BE2C (cell line): ENCODE data around the gene TMEM156.
"Not testable (repeated sequence)": the region's sequence is repeated elsewhere in the genome, so short reads cannot be mapped to it uniquely, and the experiment has no call there.

Experiments used
- DNase-seq: peaks from one replicate; pipeline ENCODE4 v3.0.0-alpha.2; 2020
- H3K27me3 ChIP-seq: fragments of 250-450 bp; sonication (Bioruptor Pico); 2 replicates; pipeline ENCODE4 v1.5.1; 2020; ENCODE audit warnings: mild to moderate bottlenecking
- H3K36me3 ChIP-seq: fragments of 250-450 bp; sonication (Bioruptor Pico); 2 replicates; pipeline ENCODE4 v1.5.1; 2020; ENCODE audit warnings: mild to moderate bottlenecking
- H3K4me1 ChIP-seq: fragments of 250-450 bp; sonication (Bioruptor Pico); 2 replicates; pipeline ENCODE4 v1.5.1; 2020
- H3K4me3 ChIP-seq: 2 replicates; pipeline ENCODE4 v1.5.1; 2011; ENCODE audit warnings: low read depth, low read length
- H3K9me3 ChIP-seq: fragments of 250-450 bp; sonication (Bioruptor Pico); 2 replicates; pipeline ENCODE4 v1.5.1; 2020
- TF ChIP-seq, protein P1 (sequence below): IDR thresholded peaks from 2 replicates; pipeline ENCODE4 v1.5.1; 2012; ENCODE audit warnings: mild to moderate bottlenecking, low read depth, low read length

TMEM156 gene

DNA sequence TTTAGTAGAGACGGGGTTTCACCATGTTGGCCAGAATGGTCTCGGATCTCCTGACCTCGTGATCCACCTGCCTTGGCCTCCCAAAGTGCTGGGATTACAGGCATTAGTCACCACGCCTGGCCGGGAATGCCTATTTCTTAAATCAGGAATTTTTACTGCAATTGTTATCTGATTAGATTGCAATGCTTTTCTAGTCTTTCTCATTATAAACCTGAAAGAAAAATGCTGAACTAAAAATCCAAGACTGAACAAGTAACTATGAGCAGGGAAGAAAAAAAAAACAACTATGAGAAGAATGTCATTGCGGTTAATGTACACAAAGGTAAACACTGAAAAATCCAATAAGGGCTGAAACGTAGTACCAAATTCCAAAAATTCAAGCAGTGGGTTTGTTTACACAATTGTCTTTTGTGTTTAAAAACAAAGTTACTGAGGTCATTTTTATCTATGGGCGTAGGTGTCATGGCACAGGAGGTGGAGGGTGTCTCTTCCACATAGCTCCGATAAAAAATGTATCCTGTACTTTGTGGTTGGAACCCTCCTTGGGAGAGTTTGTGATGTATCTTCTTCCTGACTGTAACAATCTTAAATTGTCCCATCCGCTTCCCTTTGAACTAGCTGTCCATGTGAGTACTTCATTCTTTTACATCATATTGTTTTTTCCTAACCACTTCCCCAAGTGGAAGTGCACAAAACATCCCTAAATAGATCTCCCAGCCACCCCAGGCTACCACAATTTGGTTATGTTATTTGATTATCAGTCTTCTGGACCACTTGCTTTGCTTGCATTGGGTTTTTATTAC lies 11.1 kb upstream of the TMEM156 start:
- DNase-seq = no peak
- Histone ChIP-seq H3K27me3 (no peaks in the 10 kb centered on the region), H3K9me3 (no peaks in the 10 kb centered on the region), H3K4me3 (peak overlapping the region; percentile 72), H3K4me1 (peaks cover 6% of the 10 kb centered on the region), H3K36me3 (no peaks in the 10 kb centered on the region)
- TF ChIP-seq, protein P1, sequence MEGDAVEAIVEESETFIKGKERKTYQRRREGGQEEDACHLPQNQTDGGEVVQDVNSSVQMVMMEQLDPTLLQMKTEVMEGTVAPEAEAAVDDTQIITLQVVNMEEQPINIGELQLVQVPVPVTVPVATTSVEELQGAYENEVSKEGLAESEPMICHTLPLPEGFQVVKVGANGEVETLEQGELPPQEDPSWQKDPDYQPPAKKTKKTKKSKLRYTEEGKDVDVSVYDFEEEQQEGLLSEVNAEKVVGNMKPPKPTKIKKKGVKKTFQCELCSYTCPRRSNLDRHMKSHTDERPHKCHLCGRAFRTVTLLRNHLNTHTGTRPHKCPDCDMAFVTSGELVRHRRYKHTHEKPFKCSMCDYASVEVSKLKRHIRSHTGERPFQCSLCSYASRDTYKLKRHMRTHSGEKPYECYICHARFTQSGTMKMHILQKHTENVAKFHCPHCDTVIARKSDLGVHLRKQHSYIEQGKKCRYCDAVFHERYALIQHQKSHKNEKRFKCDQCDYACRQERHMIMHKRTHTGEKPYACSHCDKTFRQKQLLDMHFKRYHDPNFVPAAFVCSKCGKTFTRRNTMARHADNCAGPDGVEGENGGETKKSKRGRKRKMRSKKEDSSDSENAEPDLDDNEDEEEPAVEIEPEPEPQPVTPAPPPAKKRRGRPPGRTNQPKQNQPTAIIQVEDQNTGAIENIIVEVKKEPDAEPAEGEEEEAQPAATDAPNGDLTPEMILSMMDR = no peak

DNA sequence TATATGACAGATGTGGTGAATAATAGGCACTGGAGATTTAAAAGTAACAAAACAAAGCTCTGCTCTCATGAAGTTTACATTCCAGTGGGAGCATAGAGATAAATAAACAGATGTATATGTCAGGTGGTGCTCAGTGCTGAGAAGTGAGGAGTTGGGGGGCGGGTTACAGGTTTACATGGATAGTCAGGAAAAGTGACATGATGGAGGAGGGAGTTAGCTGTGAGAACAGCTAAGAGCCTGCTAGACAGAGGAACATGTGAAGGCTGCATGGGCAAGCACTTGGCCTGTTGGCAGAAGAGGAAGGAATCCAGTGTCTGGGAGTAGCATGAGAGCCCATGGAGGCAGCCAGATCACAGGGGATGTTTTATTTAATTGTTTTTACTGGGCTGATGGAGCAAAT lies 10.2 kb upstream of the TMEM156 start:
- no peak overlapping the region for H3K4me3 ChIP-seq
- no peak for DNase-seq
- no peaks in the 10 kb centered on the region for H3K27me3 ChIP-seq
- H3K9me3 ChIP-seq = no peaks in the 10 kb centered on the region
- no peaks in the 10 kb centered on the region for H3K36me3 ChIP-seq
- peaks cover 6% of the 10 kb centered on the region for H3K4me1 ChIP-seq
- TF ChIP-seq, protein P1 = no peak

DNA sequence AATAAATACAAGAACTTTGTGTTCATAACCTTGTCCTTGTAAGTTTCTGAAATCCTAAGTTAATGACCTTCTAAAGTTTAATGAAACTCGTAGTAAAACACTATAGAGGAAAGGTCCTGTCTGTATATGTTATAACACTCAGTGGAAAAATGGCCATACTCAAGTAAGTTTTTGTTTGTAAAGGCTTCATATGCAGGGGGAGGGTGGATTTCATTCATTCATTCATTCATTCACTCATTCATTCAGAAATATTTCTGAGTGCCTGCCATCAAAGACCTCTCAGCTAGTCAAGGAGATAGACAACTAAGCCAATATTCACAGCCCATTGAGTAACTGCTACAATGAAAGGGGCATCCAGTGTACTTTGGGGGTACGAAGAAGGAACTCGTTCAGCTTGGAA lies 6.9 kb upstream of the TMEM156 start:
- Histone ChIP-seq H3K4me1 (peaks cover 6% of the 10 kb centered on the region), H3K4me3 (no peak overlapping the region), H3K27me3 (no peaks in the 10 kb centered on the region), H3K9me3 (no peaks in the 10 kb centered on the region), H3K36me3 (no peaks in the 10 kb centered on the region)
- no peak for DNase-seq
- TF ChIP-seq, protein P1 = no peak

DNA sequence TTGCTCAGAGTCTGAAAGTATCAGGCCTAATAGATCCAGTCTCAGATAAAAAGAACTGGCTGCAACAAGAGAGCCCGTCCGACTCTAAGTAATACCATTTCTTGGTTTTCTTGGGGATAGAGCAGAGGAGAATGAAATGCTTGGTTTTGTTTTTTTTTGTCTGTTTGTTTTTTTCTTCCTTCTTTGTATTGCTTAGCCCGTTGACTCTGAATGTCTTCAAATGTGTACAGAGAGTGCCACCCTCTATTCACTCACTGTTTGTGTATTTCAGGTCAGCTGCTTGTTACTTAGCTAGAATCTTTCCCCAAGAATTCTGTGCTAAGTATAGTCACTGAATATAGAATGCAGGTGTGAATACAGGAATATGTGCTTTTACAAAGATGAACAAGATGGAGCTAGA lies 5.7 kb upstream of the TMEM156 start:
- Histone ChIP-seq H3K27me3 (no peaks in the 10 kb centered on the region), H3K36me3 (no peaks in the 10 kb centered on the region)
- TF ChIP-seq, protein P1 = no peak

DNA sequence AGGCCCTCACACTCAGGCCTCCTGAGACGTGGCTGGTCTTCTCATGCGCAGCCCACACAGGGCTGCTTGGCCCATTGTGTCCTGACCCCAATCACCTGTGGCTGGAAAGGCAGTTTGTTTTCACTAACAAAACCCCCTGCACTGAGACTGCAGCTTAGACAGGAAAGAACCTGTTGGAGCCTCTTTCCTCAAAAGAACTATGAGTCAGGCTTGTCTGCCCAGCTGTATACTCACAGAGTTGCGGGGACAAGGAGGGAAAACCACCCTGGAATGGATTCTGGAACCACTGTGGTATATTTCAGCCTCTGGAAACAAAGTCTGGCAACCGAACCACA lies 5.2 kb upstream of the TMEM156 start:
- H3K36me3 ChIP-seq = no peaks in the 10 kb centered on the region
- no peaks in the 10 kb centered on the region for H3K27me3 ChIP-seq
- no peak for DNase-seq
- peaks cover 7% of the 10 kb centered on the region for H3K4me1 ChIP-seq
- TF ChIP-seq, protein P1 = no peak
- no peaks in the 10 kb centered on the region for H3K9me3 ChIP-seq
- H3K4me3 ChIP-seq = no peak overlapping the region

More for the DNA sequence above, 5.7 kb upstream of the TMEM156 start:
- no peak overlapping the region for H3K4me3 ChIP-seq
- H3K4me1 ChIP-seq = peaks cover 3% of the 10 kb centered on the region
- no peak for DNase-seq
- H3K9me3 ChIP-seq = no peaks in the 10 kb centered on the region

DNA sequence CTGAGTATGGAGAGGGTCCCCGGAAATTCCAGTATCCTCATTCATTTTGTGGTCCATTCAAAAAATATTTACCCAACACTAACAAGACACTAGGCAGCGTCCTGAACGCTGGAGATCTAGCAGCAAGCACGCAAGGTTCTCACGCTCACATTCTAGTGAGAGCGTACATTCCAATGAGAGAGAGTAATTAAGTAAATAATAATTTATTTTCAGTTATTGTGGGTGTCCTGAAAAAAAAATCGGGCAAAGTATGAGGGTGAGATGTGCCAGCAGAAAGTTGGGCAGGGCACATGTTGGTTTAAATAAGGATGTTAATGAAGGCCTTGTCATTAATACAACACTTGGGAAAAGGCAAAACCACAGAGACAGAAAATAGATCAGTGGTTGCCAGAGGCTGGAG lies 4.0 kb upstream of the TMEM156 start:
- Histone ChIP-seq H3K4me3 (no peak overlapping the region), H3K36me3 (no peaks in the 10 kb centered on the region), H3K9me3 (no peaks in the 10 kb centered on the region), H3K4me1 (peaks cover 7% of the 10 kb centered on the region), H3K27me3 (no peaks in the 10 kb centered on the region)
- TF ChIP-seq, protein P1 = no peak
- no peak for DNase-seq

DNA sequence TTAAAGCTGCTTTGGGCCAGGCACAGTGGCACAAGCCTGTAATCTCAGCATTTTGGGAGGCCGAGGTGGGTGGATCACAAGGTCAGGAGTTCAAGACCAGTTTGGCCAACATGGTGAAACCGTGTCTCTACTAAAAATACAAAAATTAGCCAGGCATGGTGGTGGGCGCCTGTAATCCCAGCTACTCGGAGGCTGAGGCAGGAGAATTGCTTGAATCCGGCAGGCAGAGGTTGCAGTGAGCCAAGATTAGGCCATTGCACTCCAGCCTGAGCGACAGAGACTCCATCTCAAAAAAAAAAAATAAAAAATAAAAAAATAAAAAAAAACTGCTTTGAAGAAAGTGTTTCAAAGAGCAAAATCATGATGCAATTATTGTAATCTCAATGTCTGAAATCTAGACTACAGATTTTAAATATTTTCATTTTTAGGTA lies 604 bp downstream of the TMEM156 start:
- not testable (repeated sequence) for H3K4me1 ChIP-seq, DNase-seq, H3K4me3 ChIP-seq, H3K9me3 ChIP-seq, H3K36me3 ChIP-seq, H3K27me3 ChIP-seq
